ENCODE results near the gene KCNAB1.
"Not testable (repeated sequence)": the region's sequence is repeated elsewhere in the genome, so short reads cannot be mapped to it uniquely, and the experiment has no call there.

Gene KCNAB1

DNA sequence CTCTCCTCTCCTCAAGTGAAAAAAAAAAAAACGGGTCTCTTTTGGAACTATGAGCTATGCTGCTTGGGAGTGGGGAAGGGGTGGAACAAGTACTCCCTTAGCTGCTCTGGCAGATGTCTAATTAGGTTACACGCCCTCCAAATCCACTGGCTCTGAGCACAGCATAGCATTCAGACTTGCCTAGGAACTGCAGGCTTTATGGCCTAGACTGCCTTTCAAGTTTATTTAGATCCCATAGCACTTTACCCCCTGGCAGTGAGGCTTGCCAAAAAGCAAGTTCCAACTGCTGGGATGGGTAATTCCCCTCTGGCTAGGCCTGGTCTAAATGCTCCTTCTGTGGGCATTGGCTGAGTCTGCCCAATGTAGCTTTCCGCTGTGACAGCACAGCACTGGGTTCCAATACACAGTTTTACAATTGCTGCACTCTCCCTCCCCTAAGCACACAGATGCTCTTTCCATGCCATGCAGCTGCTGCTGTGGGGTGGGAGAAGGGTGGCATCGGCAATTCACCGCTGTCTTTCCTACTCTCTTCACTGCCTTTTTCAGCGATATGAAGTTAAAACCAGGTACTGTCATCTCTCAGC lies 152.8 kb downstream of the KCNAB1 start:
- DNase-seq: no peak

DNA sequence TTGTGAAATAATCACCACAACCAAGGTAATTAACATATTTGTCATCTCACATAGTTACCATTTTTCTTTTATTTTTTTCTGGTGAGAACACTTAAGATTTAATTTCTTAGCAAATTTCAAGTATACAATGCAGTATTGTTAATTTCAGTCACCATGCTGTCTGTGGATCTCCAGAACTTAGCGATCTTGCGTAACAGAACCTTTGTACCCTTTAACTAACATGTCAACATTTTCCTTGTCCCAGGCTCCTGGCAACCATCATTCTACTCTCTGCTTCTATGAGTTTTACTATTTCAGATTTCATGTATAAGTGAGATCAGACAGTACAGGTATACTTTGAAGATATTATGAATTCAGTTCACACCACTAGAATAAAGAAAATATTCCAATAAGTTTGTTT lies 154.4 kb downstream of the KCNAB1 start:
- no peak for DNase-seq

DNA sequence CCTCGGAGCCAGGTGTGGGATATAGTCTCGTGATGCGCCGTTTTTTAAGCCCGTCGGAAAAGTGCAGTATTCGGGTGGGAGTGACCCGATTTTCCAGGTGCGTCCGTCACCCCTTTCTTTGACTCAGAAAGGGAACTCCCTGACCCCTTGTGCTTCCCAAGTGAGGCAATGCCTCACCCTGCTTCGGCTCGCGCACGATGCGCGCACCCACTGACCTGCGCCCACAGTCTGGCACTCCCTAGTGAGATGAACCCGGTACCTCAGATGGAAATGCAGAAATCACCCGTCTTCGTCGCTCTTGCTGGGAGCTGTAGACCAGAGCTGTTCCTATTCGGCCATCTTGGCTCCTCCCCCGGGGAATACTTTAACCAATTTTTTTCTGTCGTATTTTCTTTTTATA lies 164.3 kb downstream of the KCNAB1 start:
- not testable (repeated sequence) for DNase-seq

DNA sequence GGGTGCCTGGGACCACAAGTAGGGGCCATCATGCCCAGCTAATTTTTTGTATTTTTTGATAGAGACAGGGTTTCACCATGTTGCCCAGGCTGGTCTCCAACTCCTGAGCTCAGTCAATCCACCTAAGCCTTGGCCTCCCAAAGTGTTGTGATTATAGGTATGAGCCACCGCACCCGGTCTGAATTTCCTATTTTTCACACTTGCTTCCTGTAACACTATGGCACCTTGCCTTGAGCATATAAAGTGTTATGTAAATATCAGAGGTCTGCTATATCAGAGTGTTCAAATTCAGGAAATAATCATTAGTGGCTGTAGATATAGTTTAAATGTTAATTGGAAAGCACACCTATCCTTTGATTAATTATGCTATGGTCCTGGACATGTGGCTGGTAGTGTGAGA lies 165.2 kb downstream of the KCNAB1 start:
- DNase-seq: no peak

DNA sequence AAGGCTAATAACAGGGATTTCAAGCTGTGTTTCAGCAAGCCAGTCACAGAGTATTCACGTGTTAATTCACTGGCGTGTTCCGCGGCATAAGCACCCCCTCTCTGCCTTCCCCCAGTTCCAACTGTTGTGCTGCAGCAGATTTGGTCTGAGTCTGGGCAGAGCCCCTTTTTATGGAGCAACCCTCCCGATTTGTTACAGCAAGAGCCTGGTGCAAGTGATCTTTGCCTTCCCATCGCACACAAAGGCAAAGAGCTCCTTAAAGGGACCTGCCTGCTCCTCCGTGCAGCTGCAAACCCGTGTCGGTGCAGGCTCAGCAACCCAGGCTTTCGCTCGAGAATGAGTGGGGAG lies 170.5 kb downstream of the KCNAB1 start:
- DNase-seq: peak; percentile 44 to 62

DNA sequence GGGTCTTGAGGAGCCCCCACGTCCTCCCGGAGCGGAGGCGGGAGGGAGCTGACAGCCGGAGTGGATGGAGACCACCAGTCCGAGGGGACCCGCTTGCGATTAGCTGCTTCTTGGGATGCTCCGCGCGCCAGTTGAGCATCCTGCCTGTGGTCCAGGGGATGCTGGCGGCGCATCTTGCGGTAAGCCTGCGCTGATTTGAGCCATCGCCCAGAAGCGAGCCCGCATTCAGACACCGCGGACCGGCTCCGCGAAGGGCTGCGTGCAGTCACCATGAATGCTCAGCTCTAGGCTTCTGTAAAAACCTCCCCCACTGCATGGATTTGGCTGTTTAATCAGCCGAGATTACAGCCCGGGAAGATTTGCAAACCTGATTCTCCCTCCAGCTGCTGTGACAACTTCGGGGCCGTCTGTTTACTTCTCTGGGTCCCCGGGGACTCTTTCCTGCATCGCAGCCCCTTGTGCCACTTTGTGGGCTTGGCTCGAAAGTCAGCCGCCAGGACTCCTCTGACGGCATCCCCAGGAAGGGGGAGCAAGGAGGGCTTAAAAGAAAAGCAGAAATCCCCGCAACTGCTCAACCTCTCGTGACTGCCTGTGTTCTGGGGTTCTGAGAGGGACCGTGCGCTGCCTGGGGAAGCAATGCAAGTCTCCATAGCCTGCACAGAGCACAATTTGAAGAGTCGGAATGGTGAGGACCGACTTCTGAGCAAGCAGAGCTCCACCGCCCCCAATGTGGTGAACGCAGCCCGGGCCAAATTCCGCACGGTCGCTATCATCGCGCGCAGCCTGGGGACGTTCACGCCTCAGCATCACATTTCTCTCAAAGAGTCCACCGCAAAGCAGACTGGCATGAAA lies 171.1 kb downstream of the KCNAB1 start:
- peak; percentile 91 to 92 for DNase-seq

DNA sequence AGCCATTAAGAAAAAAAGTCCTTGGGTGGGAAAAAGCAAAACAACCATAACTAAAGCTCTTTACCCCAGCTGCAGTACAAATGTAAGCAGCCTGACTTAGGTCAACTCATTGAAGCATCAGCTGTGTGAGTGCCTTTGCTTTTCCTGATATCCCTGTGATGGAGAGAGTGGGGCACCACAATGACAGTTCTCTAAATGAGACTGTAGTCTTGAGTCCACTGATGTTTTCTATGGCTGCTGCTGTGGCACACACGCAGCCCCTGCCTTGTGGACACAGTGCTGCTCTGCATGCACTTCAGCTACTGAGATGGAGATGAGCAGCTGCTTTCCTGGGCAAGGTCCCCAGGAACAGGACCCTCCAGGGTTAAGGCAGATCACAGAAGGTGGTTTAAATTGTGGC lies 173.2 kb downstream of the KCNAB1 start:
- DNase-seq: no peak

DNA sequence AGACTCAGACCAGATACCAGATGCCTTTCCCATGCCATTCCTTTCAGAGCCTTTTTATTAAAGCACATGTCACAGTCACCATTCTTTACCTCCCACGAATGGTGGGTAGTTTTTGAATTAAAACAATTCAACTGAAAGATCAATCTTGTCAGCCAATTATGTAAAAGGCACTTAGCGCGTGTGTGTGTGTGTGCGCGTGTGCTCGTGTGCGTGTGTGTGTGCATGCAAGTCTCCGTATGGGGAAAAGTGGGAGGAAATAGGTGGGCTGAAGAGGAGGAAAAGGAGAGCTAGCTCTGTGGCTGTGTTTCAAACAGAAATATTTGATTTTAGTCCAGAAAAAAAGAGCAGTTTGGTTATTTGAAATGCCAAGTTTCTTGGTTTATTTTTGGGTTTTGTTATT lies 177.2 kb downstream of the KCNAB1 start:
- DNase-seq: no peak

DNA sequence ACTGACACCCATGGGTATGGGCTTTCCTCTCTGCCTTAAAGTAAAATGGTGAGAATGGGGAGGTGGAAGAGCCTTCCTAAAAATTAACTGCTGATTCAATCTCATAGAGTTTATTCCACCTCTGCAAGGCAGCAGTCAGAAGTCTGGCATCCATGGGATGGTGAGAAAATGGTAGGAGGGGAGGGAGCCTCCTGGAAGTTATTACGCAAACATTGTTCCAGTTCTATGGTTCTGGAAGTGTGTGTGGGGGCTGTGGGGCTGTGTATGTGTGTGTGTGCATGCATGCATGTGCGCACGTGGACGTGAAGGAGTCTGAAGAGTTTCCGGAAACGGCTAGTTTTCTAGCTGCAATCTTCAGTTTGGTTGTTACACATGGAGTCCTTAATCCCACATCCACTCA lies 177.6 kb downstream of the KCNAB1 start:
- no peak for DNase-seq

DNA sequence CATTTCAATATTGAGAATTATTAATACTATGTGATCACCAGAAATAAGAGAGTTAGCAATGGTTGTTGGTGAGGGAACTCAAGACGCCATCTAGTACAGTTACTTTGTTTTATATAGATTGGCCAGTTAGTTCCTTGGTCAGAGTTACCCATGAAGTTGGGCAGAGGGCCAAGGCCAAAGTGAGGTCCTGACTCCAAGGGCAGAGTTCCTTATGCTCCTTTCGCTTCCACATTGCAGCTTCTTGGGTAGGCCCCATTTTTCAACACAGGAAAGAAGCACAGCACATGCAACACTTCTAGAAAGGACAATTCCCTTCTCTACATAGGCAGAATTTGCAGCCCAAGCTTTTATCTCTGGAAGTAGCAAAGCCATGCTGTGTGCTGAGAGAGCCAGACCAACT lies 178.6 kb downstream of the KCNAB1 start:
- no peak for DNase-seq

DNA sequence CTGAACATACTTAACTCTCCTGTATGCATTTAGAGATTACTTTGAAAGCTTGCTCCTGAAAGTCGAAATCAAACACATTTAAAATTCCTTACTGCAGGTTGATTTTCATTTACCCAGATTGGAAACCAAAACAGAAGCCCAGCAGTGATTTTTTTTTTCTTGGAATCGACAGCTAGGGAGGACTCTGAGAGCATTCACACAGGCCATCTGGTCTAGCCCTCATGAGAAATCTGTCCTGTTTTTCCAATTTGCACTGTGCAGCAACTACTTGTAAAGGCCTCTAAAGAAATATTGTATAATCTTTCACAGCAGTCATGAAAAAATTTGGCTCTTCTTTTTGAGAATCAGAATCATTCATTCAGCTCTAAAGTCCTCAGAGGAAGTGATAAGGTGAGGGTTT lies 179.2 kb downstream of the KCNAB1 start:
- DNase-seq: peak in 1 of 2 experiments; percentile 66

DNA sequence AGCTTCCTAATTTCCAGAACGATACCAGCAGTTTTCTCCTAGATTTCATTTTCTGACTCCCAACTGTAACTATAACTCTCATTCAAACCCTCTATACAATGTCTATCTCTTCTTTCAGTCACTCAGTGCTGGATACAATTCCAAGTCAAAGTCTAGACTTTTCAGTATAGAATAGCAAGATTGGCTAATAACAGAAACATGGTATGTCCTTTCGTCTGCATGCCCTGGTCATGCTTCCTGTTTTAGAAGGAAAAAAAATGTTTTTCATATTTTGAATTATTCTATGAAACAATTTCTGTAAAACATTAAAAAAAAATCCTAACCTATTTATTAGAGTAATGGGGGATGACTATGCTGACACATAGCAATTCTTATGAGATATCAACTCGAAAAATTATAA lies 180.0 kb downstream of the KCNAB1 start:
- DNase-seq: no peak

DNA sequence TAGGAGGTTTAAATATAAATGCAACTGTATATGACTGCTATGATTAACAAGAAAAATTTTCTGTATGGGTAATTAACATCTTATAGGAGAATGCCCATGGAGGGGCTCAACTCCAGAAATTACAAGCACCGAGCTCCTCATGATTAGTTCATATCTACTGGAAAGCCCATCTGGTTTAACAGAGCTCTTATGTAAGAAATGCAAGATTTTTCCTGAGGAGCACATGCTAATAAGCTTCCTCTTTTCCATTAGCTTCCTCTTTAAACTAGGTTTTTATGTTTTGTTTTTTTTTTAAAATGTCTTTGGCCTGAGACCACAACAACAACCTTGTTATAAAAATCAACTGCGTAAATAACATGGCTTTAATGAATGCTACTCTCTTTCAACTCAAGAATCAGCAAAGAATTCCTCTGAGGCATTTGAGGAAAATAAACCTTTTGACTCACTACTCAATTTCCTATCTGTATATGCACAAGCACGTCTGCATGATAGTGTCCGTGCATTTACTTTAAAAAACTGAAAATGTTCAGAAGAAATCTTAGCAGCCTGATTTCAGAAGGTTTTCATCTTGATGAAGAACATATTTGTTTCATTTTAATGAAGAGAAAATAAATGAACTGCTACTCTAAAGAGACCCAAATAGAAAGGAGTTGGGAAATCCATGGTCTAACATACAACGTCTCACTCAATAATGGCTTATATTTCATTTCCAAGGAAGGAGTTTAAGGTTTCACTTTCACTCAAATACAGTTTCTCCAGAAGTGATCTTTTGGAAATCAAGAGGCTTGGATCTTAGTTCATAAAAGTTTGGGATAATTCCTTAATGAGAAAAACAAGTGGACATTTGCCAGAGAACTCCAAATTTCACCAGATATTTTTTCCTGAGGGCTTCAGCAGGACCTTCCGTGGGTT lies 180.8 kb downstream of the KCNAB1 start:
- no peak for DNase-seq

DNA sequence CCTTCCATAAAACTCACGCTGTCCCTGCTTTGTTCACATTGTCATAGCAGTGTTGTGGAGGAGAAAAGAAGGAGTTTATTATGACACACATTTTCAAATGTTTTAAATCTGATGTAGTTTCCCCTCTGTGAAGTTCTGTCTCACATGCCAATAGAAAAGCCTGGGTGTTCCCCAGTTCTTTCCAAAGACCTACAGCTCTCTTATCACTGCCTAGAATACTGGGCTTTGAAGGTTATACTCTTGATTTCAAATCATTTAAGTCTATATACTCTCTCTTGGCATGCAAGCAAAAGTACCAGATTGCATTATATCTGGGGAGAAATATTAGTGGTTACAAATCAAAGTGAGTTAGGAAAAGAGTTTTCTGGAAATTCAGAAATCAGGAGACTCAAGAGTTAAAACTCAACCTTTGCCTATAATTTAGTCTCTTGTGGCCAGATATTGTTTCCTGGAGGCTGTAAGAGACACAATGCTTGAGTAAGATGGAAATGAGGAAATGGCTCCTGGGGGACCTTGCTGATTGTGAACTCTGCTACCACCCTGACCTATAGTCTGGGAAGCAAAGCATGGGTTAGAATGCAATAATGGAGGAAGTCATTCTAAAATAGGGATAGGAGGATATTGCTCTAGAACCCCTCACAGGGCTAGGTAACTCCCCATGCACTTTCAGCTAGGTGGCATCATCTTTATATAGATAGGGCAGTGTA lies 182.8 kb downstream of the KCNAB1 start:
- no peak for DNase-seq

DNA sequence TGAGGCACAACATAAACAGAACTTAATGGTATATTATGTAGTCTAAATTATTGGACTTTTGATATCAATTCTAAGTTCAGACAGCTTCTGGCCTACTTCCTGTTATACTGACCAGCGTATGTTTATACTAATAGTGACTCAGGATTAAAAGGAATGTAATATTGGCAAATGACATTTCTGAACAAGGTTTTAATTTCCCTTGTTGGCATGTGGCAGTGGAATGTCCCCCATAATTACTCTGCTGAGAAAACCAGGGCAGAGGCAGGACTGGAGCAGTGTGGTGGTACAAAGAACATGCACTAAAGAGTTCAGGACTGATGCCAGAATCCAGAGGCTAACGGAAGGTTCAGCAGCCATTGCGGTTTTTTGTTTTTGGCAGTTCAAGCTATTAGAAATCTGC lies 184.0 kb downstream of the KCNAB1 start:
- DNase-seq: no peak

DNA sequence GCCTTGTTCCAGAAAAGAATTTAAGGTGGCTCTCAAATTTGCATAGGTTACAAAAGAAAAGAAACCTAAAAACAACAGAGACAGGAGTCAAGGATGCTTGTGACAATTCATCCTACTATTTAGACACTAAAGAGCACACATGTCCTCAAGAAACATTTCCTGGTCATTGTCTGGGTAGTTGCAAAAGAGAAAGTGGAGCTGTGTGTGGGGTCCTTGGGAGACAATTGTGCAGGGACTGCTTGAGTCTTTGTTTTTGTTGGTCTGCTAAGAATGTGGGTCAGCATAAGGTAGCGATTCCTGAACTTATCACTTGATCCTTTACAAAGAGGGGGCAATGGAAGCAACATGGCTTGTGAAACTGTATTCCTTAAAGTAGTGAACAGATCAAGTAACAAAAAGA lies 185.3 kb downstream of the KCNAB1 start:
- no peak for DNase-seq

DNA sequence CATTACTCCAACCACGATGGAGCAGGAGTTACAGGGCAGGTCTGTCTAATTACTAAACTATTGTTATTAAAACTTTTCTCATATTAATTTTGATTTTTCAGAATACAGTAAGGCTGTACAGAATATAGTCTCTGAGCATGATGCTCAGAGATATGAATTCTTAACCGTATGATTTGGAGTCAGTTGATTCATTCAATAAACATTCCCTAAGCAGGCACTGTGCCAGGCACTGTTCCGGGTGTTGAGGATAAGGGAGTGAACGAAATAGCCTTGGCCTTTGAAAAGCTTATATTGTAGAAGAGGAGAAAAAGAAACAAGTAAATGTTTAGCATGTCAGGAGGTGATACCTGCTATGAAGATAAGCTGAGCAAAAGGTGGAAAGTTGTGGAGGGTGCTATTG lies 187.3 kb downstream of the KCNAB1 start:
- no peak for DNase-seq

DNA sequence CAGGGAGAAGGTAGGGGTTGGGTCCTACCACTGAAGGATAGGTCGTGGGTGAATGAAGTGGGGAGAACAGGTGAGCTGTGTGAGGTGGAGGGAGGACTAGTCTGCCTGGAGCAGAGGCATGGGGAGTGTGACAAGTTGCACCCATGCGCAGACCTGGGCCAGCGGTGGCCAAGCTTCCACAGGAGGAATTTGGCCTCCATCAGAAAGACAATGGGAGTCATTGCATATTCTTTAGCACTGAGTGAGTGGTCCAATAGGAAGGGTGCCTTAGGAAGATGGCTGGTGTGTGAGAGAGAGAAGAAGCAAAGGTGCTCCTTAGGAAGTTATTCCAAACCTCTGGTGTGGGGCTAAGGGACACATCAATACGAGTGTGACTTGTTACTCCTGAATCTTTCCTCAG lies 191.1 kb downstream of the KCNAB1 start:
- DNase-seq: no peak

DNA sequence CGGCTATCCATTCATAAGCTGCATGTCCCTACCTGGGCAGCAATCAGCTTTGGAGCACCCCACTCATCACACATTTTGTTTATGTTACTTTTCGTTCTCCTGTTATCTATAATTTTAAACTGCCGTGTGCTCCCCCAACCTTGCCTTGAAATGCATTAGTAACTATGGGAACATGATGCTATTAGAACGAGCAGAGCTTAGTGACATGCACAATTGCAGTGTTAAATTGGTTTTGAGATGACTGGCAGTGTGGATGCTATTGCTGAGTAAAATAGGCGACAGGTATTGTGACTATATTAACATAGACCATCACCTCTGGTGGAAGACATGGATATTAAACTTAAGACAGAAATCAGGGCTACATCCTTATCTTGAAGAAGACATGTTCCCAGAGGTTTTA lies 191.6 kb downstream of the KCNAB1 start:
- no peak for DNase-seq

DNA sequence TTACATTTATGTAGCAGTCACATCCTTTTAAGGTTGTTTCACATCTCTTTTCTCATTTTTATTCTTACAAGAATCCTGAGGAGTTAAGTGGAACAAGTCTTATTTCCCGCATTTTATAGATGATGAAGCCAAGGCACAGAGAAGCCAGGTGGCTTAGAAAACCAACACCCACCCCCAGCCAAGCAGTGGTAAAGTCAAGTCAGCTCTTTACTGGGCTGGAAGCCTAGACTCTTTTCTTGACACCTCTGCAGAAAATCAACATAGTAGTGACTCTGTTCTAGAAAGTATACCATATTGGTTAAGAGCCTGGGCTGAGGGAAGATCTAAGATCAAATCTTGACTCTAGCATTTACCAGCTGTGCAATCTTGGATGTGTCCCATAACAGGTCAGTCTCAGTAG lies 195.7 kb downstream of the KCNAB1 start:
- DNase-seq: no peak

DNA sequence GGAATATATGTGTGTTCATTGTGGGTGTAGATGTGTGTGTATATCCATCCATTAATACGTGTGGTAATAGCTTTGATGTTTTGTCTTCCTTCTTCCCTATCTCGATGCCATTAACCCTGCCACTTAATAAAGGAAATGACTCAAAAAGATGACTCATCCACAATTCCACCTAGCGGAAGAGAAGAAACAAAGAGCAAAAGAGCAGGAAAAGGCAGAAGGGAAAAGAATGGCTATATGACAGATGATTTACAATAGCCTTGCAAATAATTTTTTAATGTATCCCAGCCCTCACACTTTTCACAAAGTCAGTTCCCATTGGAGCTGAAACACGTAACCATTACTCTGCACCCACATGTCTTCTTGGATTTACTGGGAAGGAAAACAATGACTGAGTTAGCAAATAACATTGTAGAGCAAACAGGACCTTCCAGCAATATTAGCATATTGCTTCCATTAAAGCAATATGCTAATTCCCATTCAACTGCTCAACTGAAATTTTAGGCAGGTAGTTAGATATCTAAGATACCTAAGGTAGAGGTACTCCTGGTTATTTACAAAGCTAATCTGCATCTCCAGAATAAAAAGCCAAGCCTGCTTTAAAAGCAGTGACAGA lies 197.2 kb downstream of the KCNAB1 start:
- no peak for DNase-seq

DNA sequence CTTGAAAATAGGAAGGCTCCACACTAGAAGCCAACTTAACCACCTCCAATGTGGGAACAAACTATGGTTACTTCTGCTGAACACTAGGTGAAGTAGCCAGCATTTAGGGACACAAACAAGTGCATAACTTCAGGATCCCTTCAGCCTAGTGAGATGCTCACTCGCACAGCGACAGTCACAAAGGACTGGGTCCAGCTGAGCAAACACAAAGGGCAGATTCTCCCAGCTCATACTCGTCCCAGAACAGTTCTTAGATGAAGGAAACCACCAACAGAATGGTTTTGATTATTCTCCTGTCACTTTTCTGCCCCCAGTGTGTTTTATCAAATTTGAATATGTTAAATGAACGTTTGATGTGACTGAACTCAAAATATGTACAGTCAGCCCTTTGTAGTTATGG lies 201.6 kb downstream of the KCNAB1 start:
- DNase-seq: no peak

DNA sequence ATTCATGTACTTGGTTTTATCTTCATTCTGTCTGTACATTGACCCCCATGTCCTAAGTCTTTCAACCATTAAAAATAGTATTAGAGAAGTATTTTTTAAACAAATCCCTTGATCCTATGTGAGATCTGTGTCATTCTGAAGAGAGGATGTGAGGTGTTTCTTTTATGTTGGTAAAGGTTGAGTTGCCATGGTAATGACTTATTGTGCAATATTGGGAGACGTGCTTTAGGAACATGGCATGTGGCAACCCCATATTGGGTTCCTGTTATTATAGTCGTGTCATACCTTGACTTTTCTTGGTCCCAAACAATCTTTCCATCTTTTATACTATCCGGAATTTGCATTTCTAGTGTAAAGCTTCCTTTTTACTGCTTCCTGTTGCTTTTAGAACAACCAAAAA lies 203.1 kb downstream of the KCNAB1 start:
- DNase-seq: peak in 1 of 2 experiments; percentile 14
